ENCODE data around the gene BTBD2.

DNA sequence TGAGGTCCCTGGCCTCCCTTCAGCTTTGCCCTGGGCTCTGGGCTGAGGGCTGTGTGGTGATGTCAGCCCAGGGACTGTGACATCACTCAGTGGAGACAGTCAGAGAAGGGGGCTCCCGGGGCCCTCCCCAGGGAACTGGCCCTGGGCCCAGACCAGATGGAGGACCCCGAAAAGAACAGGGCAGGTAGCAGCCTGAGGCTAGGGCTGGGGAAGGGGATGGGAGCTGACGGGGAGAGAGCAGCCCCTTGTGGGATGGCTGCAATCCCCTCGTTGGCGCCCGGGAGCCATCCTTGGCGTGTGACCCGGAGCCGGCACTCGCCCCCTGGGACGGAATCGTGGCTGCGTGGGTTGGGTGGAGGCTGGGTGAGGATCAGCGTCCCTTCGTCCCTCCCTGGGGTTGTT is 61.0 kb downstream of the BTBD2 start:
- TF ChIP-seq, protein P1, sequence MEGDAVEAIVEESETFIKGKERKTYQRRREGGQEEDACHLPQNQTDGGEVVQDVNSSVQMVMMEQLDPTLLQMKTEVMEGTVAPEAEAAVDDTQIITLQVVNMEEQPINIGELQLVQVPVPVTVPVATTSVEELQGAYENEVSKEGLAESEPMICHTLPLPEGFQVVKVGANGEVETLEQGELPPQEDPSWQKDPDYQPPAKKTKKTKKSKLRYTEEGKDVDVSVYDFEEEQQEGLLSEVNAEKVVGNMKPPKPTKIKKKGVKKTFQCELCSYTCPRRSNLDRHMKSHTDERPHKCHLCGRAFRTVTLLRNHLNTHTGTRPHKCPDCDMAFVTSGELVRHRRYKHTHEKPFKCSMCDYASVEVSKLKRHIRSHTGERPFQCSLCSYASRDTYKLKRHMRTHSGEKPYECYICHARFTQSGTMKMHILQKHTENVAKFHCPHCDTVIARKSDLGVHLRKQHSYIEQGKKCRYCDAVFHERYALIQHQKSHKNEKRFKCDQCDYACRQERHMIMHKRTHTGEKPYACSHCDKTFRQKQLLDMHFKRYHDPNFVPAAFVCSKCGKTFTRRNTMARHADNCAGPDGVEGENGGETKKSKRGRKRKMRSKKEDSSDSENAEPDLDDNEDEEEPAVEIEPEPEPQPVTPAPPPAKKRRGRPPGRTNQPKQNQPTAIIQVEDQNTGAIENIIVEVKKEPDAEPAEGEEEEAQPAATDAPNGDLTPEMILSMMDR (IDR thresholded peaks at IDR 0.05): no peak
- no peak for TF ChIP-seq POLR2AphosphoS5 (IDR thresholded peaks at IDR 0.05)
- no peak for TF ChIP-seq POLR2A (IDR thresholded peaks at IDR 0.05; ENCODE audit: low read depth)

Measured in esophagus muscularis mucosa (tissue), 3 donors.